GM10248 (cell line): Measurements from ENCODE around the gene GMDS.

Source experiments
- CTCF ChIA-PET: fragments of 300-600 bp; sonication (Branson Sonifier 250); formaldehyde crosslinking; extraction: SDS; loops from one replicate; lab custom pipeline; 2021; ENCODE audit warnings: antibody characterized with exemption; lab: Yijun Ruan, JAX
- POLR2A ChIA-PET: fragments of 350-650 bp; sonication (Branson Sonifier 250); formaldehyde crosslinking; extraction: SDS; loops from one replicate; lab custom pipeline; 2020; ENCODE audit warnings: antibody characterized with exemption; lab: Yijun Ruan, JAX
- DNase-seq: peaks from one replicate; pipeline ENCODE4 v3.0.0; 2012; ENCODE audit errors: extremely low spot score
- TF ChIP-seq, protein P1 (sequence below): IDR thresholded peaks from 2 replicates; pipeline ENCODE4 v1.5.1; 2012; ENCODE audit warnings: mild to moderate bottlenecking, low read depth; ENCODE audit errors: extremely low read depth, missing control alignments, control extremely low read depth

Gene GMDS

DNA sequence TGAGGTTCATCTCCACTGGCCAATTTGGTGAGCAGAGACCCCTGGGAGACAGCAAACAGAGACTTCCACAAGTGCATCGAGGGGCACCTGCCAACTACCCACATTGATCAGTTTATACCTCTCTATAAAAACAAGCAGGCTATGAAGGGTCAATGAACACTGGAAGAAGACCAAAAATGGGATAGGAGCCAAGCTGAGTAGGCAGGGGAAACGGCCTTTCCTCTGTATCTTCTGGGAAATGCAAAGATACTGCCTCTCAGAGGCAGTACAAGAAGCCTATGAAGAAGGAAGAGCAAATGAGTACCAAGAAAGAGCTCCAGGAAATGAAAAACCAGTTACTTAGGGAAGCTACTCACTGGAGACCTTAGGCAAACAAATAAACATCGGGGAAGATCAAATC is 247.7 kb downstream of the GMDS start:
- TF ChIP-seq, protein P1, sequence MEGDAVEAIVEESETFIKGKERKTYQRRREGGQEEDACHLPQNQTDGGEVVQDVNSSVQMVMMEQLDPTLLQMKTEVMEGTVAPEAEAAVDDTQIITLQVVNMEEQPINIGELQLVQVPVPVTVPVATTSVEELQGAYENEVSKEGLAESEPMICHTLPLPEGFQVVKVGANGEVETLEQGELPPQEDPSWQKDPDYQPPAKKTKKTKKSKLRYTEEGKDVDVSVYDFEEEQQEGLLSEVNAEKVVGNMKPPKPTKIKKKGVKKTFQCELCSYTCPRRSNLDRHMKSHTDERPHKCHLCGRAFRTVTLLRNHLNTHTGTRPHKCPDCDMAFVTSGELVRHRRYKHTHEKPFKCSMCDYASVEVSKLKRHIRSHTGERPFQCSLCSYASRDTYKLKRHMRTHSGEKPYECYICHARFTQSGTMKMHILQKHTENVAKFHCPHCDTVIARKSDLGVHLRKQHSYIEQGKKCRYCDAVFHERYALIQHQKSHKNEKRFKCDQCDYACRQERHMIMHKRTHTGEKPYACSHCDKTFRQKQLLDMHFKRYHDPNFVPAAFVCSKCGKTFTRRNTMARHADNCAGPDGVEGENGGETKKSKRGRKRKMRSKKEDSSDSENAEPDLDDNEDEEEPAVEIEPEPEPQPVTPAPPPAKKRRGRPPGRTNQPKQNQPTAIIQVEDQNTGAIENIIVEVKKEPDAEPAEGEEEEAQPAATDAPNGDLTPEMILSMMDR: no peak
- no peak for DNase-seq
- CTCF ChIA-PET: interaction anchor here (1.4 to 3.0 kb wide), 2 partner anchors 10 to 18 kb away, joined by 5 to 9 read pairs; no protein-coding TSS in a partner anchor
- POLR2A ChIA-PET: no interaction called here

DNA sequence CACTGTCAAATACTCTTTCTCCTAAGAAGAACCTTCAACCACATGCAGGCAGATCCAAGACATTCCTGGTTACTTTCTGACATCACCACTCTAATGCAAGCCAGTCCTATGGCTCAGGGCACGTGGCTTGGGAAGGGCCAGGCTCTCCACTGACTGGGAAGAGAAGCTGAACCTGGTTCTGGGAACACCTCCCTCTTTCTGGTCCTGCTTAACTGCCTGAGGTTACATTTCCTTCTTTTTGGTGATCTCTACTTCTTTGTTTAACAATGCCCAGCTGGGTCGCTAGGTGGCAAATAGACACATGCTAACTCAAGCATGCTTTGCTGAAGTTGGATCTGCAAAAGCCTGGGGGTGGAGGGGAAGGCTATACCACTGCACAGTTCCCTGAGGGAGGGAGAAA is 249.8 kb downstream of the GMDS start:
- ChIA-PET CTCF (interaction anchor here (3.0 kb wide), 1 partner anchor 8 kb away, joined by 9 read pairs; no protein-coding TSS in a partner anchor), POLR2A (no interaction called here)
- DNase-seq: no peak
- TF ChIP-seq, protein P1: no peak

DNA sequence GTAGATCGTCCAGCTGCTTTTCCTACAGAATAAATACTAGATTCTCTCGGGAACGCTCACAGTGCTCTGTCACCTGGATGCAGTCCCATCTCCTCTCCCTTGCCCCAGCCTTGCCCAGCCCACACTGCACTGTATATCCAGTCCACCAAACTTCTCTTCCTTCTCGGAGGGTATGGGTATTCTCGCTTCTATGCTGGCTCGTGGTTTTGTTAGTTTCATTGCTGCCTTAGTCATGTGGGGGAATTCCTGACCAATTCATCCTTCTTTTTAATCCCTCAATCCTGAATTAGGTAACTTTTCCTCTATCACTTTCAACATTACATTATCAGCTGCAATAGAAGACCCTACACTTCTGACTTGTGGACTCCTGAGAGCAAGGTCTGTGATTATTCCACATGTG is 252.4 kb downstream of the GMDS start:
- POLR2A ChIA-PET: no interaction called here
- CTCF ChIA-PET: interaction anchor here (1.2 kb wide), 1 partner anchor 11 kb away, joined by 3 read pairs; no protein-coding TSS in a partner anchor
- TF ChIP-seq, protein P1: no peak
- no peak for DNase-seq

DNA sequence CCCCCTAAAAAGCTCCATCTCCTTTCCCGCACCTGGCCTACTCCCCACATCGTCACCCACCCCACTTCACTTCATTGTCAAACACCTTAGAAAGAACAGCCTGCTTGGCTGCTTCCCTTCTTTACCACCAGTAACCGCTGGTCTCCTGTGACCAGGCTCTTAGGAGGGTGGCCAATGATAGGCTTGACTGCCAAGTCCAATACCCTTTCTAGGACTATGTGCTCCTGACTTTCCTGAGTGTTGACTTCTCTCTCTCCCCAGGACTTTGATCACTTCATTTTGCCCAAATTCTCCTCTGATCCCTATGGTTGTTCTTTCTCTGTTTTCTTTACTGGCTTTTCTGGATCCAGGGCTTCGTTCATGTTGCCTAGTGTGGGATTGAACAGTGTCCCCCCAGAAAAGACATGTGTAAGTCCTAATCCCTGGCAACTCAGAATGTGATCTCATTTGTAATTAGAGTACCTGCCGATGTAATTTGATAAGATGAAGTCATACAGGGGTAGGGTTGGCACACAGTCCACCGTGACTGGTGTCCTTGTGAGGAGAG is 254.0 kb downstream of the GMDS start:
- no peak for DNase-seq
- ChIA-PET POLR2A (no interaction called here), CTCF (no interaction called here)
- TF ChIP-seq, protein P1: no peak

DNA sequence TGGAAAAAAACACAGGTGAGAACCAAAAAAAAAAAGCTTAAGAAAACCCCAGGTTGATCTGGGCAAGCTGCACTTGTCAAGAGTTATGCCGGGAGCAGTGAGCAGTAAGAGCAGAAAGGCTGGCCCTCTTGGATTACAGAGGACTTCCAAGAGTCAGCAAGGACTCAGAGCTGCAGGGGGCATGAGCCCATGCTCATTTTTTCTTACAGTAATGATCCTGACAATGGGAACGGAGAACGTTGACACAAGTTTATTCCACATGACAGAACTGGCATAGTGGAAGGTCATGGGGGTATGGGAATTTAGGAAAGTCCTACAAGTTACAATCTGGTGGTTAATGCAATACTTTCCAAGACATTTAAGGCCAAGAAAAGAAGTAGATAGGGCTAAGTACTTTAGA is 256.6 kb downstream of the GMDS start:
- POLR2A ChIA-PET: no interaction called here
- DNase-seq: no peak
- CTCF ChIA-PET: interaction anchor here (1.2 to 3.3 kb wide), 2 partner anchors 8 to 15 kb away, joined by 4 to 9 read pairs; no protein-coding TSS in a partner anchor
- TF ChIP-seq, protein P1: no peak

DNA sequence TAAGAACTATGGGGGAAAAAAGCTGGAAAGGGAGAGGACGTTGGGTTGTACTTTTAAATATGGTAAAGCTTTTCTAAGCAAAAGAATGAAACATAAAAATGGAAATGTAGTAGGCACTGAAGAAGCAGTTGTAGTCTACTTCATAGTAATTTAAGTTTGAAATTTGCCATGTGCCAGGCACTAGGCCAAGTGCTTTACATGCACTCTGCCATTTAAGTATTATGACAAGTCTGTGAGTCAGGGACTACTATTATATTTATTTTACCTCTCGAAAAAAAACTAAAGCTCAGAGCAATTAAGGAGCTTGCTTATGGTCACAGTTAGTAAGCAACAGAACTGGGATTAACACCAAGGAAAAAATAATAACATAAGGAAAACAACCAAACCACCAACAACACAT is 257.8 kb downstream of the GMDS start:
- ChIA-PET CTCF (interaction anchor here (0.9 to 3.3 kb wide), 5 partner anchors 8 to 20 kb away, joined by 3 to 9 read pairs (median 3); no protein-coding TSS in a partner anchor), POLR2A (no interaction called here)
- TF ChIP-seq, protein P1: no peak
- DNase-seq: no peak
